Gastroesophageal sphincter (tissue), 3 donors: ENCODE data around the gene THRB.

Source experiments
- POLR2A ChIP-seq, 2 donors: fragments of 450-650 bp; IDR thresholded peaks; one replicate each; pipeline ENCODE4 v1.6.1; 2017; ENCODE audit warnings: antibody characterized with exemption in 2 of 2, mild to moderate bottlenecking in 2 of 2, moderate library complexity in 1 of 2
- POLR2AphosphoS5 ChIP-seq: sonication (generic); formaldehyde crosslinking; IDR thresholded peaks from one replicate; pipeline ENCODE4 v1.6.1; 2017; ENCODE audit warnings: antibody characterized with exemption
- TF ChIP-seq, protein P1 (sequence below), 4 experiments: fragments of 200-600 bp in 2 of 4; fragments of 450-650 bp in 2 of 4; sonication (generic) in 1 of 4; IDR thresholded peaks; one replicate each; pipeline ENCODE4 v1.5.1; 2017 to 2019; ENCODE audit warnings: antibody characterized with exemption in 4 of 4, mild to moderate bottlenecking in 2 of 4, moderate library complexity in 2 of 4

DNA sequence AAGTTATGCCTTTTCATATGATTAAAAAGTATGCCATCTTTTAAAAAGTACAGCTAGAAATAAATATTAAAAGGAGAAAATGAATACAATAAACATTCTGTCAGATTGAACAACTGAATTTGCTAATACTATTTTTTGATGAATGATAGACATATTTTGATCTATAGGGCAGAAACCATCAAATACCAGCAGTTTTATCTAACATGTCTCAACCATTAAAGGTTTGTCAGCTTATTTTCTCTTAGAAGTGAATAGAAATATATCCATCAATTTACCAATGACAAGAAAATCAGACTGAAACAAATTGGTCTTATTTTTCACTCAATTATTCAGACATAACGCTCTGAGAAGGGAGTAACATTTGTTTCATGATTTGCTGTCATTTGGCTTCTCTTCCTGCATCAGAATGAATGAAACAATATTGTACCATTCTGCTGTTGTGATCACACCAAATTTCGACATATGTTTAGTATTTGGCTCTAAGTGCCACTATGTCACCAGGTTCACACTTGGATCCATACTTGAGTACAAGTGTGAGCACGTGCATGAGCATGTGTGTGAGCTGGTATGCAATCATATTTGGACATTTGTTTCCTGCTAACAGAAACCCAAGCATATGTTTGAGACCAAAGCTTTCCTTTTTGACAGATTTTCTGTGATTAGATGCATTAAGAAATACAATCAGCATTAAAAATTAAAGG, 86.5 kb downstream of the THRB start:
- TF ChIP-seq, protein P1, sequence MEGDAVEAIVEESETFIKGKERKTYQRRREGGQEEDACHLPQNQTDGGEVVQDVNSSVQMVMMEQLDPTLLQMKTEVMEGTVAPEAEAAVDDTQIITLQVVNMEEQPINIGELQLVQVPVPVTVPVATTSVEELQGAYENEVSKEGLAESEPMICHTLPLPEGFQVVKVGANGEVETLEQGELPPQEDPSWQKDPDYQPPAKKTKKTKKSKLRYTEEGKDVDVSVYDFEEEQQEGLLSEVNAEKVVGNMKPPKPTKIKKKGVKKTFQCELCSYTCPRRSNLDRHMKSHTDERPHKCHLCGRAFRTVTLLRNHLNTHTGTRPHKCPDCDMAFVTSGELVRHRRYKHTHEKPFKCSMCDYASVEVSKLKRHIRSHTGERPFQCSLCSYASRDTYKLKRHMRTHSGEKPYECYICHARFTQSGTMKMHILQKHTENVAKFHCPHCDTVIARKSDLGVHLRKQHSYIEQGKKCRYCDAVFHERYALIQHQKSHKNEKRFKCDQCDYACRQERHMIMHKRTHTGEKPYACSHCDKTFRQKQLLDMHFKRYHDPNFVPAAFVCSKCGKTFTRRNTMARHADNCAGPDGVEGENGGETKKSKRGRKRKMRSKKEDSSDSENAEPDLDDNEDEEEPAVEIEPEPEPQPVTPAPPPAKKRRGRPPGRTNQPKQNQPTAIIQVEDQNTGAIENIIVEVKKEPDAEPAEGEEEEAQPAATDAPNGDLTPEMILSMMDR (IDR thresholded peaks at IDR 0.05) = no peak
- no peak for TF ChIP-seq POLR2AphosphoS5
- no peak for TF ChIP-seq POLR2A (IDR thresholded peaks at IDR 0.05)
